Choroid plexus epithelial cell (primary cell): ENCODE results near the gene KIAA1328.

Experiments used
- DNase-seq: peaks from one replicate; pipeline ENCODE4 v3.0.0-alpha.2; 2010; ENCODE audit warnings: low read depth
- H3K4me3 ChIP-seq: 2 replicates; pipeline ENCODE4 v1.5.1; 2011; ENCODE audit warnings: low read depth, mild to moderate bottlenecking, control low read depth, low read length, moderate library complexity
- TF ChIP-seq, protein P1 (sequence below): conservative IDR thresholded peaks from 2 replicates; pipeline ENCODE4 v1.5.1; 2011; ENCODE audit warnings: low read depth, mild to moderate bottlenecking, control low read depth, inconsistent platforms, low read length, moderate library complexity

The KIAA1328 gene

DNA sequence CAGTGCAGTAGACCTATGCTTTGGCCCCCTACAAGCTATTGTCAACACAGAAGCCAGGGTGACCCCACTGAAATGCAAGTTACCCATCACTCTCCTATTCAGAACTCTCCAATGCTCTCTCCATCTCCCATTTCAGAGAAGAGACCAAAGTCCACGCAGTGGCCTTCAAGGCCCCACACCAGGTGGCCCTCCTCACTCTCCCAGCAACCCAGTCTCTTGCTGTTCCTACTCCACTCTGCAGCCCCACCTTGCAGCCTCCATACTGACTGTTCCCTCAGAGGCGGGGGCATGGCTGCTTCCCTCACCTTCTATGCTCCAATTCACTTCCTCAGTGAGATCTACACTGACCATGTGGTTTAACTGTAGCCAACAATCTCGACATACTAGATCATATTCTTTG, 423.4 kb downstream of the KIAA1328 start:
- TF ChIP-seq, protein P1, sequence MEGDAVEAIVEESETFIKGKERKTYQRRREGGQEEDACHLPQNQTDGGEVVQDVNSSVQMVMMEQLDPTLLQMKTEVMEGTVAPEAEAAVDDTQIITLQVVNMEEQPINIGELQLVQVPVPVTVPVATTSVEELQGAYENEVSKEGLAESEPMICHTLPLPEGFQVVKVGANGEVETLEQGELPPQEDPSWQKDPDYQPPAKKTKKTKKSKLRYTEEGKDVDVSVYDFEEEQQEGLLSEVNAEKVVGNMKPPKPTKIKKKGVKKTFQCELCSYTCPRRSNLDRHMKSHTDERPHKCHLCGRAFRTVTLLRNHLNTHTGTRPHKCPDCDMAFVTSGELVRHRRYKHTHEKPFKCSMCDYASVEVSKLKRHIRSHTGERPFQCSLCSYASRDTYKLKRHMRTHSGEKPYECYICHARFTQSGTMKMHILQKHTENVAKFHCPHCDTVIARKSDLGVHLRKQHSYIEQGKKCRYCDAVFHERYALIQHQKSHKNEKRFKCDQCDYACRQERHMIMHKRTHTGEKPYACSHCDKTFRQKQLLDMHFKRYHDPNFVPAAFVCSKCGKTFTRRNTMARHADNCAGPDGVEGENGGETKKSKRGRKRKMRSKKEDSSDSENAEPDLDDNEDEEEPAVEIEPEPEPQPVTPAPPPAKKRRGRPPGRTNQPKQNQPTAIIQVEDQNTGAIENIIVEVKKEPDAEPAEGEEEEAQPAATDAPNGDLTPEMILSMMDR: no peak
- DNase-seq: no peak
- no peak overlapping the region for H3K4me3 ChIP-seq

DNA sequence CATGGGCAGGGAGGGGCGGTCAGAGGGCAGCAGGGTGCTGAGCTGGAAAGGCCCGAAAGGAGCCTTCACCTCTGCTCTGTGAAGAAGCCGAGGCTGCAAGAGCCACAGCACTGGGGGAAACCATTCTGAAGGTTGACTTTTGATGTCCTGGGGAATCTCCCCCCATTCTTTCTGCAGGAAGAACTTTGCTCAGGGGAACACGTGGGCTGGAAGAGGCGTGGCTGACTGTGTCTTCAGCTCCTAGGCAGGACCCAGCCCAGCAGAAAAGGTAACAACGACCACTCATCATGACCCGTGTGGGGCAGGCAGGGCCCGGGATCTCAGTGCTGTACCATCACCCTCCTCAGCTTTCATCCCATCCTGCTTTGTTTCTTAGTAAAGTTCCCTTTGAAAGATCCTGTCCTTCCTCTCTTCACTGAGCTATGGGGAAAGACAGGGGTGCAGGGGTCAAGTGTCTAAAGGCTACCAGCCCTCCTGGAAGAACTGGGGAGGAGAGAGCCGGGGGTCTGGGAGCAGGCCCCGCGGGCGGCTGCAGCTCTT, 424.0 kb downstream of the KIAA1328 start:
- TF ChIP-seq, protein P1: no peak
- no peak overlapping the region for H3K4me3 ChIP-seq
- DNase-seq: no peak

DNA sequence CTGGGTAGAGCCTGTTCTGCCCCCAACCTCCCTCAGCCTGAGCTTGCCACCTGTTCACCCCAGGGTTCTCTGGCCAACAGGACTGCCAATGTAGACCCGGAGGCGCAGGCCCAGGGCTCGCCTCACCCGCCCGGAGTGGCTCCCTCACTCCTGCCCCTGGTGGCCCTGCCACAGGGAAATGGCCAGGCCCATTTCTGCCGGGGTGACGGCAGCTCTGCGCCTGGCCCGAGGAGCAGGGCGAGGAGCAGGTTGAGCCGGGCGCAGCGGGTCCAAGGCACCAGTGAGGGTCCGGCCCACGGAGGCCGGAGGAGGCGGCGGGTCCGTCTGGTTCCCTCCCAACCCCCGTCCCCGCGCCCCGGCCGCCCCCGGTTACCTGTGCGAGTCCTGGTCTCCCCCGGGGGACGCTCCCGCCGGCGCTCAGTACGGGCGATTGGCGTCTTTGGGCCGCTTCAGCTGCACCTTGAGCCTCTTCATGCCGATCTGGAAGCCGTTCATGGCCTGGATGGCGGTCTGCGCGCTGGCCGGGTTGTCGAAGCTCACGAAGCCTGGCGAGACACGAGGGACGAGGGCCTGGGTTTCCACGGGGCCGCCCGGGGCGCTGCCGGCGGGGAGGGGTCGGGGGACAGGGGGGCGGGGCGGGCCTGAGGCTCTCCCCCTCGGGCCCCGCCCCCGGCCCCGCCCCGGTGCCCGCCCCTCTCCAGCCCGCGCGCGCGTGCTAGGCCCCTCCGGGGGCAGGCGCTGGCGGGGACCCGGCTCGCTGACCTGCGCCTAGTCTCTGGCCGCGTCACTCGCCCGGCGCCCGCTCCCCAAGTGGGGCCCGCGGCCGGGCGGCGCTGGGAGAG, 424.7 kb downstream of the KIAA1328 start:
- TF ChIP-seq, protein P1: no peak
- no peak overlapping the region for H3K4me3 ChIP-seq
- no peak for DNase-seq

DNA sequence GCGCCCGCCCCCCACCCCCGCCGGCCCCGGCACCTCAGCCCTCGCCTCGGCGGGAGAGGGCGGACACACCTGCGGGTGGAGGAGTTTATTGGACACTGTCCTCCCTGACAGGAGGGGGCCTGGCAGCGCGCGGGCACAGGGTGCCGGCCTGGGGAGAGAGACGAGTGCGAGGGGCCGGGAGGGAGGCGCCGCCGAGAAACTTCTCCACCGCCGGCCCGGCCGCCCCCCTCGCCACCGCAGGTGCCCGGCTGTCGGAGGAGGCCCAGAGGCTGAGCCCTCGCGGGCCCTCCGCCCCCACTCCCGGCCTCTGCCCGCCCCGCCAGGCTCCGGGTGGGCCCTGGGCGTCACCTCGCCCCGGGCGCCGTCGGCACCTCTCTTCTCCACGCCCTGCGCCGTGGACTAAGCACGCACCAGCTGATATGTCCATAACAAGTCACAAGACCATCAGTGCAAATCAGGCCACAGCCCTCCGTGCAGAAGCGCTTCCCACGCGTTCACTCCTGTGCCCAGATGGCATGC, 425.4 kb downstream of the KIAA1328 start:
- H3K4me3 ChIP-seq: no peak overlapping the region
- DNase-seq: no peak
- TF ChIP-seq, protein P1: no peak

DNA sequence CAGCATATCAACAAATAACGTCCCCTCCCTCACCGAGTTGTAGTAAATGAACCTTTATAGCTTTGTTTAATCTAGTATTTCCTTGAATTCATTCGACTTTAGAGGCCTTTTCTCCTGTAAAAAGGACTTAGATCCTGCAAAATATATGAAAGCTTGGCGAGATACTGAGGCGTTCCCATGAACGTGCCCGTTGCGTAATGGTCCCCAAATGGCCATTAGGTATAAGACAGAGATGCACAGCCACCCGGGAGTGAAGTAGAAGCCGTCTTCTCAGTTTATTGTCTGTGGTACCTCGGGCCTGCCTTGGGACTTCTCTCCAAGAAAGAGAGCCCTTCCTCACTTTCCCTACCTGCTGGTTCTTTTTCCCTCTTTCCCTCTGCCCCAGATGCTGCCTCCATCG, 426.0 kb downstream of the KIAA1328 start:
- TF ChIP-seq, protein P1: no peak
- no peak for DNase-seq
- no peak overlapping the region for H3K4me3 ChIP-seq

DNA sequence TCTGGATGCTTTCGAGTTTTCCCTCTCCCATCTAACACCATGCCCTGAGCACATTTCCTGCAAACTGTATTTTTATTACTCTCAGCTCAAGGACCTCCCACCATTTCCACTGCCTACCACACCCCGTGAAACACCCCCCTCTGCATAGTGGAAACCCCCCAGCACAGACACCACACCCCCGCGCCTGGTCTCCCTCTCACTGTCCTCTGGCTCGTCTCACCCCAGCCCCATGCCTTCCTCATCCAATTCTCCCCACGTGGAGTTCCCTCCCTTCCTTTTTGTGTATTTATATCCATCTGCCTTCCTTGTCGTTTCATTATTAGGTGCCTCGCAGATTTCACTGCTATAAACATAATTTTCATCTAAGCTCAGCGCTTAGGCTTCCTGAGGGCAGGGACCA, 429.2 kb downstream of the KIAA1328 start:
- DNase-seq: no peak
- TF ChIP-seq, protein P1: no peak
- no peak overlapping the region for H3K4me3 ChIP-seq
